ENCODE data around the gene PTPRU.
"Not testable (repeated sequence)": the region's sequence is repeated elsewhere in the genome, so short reads cannot be mapped to it uniquely, and the experiment has no call there.

Gene PTPRU

DNA sequence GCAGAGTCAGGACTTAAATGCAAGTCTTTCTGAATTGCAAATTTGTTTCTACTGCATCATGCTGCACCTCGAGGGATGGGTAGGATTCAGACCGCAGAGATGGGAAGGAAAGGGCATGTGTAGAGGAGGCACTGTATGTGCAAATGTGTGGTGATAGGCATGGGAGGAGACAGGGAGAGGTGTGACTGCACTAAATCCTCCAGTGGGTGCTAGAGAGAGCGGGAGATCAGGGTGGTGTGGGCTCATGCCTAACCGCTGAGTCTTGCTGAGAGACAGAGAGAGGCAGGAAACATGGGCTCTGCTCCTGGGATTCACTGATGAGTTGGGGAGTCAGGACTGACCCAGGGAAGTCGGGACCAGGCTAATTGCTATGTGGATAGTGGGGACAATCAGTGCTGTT lies 61.1 kb downstream of the PTPRU start:
- no peak for DNase-seq

DNA sequence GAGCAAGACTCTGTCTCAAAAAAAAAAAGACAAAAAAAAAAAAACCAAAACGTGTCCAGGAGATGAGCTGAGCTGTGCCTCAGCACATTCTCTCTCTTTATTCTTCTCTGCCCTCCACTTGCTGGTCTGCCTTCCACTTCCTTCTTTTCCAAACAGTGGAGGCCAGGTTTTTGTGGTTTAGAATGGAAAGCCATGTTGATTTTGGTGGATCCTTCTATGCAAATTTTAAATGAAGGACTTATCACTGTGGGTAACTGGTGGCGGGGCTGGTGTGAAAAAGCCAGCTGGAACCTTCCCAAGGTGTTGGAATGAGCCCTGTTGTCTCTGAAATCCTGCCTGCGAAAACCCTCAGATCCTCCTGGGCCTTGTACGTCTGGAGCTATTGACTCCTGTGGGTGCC lies 61.9 kb downstream of the PTPRU start:
- no peak for DNase-seq

- no peak for DNase-seq
These were observed 63.1 kb downstream of the PTPRU start for GRCh38 chr1:29299446-29299845.

- DNase-seq = not testable (repeated sequence)
These were observed 65.4 kb downstream of the PTPRU start for GRCh38 chr1:29301732-29302131.

DNA sequence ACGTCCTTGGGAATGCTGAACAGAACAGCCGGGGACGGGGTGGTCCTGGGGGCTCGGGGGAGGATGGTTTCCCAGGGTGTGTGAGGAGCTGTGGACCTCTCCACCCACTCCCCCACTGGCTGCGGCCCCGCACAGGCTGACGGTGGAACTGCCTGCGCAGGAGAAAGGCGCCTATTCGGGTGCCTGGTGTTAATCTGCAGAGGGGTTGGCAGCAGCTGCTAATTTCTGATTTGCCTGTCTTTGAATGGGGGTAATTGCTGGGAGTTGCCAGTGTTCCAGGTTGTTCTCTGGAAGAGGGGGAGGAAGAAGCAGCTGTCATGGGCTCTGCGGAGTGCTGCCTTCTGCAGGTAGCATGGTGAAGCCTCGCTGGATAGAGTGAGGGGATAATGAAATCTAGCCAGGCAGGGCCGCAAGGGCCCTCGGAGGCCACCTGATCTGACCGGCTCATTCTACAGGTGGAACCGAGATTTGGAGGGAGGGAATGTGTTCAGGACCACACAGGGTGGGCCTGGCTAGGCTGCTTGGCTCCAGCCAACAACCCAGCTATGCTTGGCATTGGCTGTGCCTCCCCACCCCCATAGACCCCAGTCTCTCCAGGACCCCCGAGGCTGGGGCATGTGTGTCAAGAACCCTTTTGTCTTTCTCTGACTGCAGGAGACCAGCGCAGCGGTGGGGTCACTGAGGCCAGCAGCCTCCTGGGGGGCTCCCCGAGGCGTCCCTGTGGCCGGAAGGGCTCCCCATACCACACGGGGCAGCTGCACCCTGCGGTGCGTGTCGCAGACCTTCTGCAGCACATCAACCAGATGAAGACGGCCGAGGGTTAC lies 67.1 kb downstream of the PTPRU start:
- DNase-seq = no peak

GRCh38 chr1:29304025-29304684 lies 67.8 kb downstream of the PTPRU start:
- no peak for DNase-seq

DNA sequence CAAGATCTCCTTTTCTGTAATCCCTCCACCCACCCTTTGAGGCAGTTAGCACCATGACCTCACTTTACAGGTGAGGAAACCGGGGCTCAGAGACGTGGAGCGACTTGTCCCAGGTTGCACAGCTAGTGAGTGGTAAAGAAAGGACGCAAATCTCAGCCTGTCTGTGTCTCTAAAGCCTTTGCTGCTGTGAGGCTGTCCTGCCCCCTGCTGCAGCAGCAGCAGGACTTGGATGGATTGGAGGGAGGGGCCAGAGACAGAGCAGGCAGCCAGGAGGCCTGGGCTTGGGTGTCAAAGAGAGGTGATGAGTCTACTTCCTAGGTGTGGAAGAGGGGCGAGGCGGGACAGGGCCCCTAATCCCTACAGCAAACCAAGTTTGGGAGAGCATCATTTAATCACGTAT lies 69.6 kb downstream of the PTPRU start:
- no peak for DNase-seq

GRCh38 chr1:29306471-29307140 lies 70.3 kb downstream of the PTPRU start:
- no peak for DNase-seq

DNA sequence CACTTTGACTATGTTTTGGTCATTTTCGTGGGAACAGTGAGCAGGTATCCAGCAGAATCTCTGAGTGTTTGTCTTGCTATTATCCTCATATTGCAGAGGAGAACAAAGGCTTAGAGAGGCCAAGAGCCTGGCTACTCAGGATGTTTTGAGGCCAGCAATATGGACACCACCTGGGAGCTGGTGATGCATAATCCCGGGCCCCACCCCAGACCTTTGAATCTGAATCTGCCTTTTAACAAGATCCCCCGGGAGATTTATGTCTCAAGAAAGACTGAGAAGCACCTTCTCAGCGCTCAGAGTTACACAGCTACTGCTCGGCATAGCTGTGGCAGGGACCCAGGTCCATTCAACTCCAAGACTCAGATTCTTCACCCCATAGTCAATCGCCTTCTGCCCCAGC lies 72.8 kb downstream of the PTPRU start:
- no peak for DNase-seq

DNA sequence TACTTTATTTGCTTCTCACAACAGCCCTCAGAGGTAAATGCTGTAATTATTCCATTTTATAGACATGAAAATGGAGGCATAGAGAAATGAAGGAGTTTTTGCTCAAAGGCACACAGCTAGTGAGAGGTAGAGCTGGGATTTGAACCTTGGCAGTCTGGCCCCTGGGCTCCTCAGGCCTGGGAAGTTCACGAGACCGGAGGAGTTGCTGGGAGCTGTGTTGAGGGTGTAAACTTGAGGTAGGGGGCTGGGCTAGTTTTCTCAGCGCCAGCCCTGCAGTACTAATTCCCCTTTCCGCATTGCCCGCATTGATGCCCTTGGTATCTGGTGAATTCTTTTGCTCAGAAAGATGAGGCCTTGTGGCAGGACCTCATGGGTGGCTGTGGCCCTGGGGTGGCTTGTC lies 73.3 kb downstream of the PTPRU start:
- no peak for DNase-seq

GRCh38 chr1:29310616-29311180 lies 74.4 kb downstream of the PTPRU start:
- DNase-seq = no peak

- DNase-seq = no peak
These were observed 75.2 kb downstream of the PTPRU start for GRCh38 chr1:29311352-29312030.

DNA sequence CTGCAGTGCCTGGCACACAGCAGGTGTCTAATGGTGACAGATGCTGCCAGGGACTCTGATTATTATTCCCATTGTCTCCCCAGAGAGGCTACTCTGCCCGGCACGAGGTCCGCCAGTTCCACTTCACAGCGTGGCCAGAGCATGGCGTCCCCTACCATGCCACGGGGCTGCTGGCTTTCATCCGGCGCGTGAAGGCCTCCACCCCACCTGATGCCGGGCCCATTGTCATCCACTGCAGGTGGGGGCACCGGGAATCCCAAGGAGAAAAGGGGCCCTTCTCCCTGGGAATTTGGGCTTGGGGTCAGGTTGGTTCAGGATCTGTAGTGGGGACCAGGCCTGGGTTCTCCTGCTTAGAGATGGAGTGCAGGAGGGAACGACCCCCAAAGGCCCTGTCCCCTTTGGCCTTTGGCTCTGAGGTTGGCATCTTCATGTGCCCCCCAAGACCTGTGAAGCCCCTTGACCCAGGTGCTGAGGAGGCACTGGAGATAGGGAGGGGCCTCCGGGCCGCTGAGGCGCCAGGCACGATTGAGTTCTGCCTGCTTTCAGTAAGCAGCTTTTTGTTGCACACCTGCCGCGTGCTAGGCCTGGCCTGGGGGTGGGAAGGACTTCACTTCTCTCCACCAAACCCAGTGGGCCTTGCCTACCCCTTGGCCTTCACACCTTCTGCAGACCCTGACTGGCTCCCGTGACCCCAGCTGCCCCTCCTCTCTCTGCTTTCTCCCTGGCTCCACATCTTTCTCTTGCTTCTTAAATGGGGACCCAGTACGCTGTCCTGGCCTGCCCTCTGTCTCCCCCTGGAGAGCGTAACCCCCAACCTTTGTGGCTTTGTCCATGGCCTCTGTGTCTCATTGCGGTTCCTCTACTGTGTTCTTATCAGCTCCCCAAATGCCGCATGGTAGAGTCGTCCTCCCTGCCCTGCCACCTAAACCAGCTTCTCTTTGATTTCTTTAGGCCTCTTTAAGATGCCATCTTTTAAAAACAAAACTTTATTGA lies 76.4 kb downstream of the PTPRU start:
- DNase-seq = no peak

- DNase-seq = not testable (repeated sequence)
These were observed 78.4 kb downstream of the PTPRU start for GRCh38 chr1:29314685-29315084.

DNA sequence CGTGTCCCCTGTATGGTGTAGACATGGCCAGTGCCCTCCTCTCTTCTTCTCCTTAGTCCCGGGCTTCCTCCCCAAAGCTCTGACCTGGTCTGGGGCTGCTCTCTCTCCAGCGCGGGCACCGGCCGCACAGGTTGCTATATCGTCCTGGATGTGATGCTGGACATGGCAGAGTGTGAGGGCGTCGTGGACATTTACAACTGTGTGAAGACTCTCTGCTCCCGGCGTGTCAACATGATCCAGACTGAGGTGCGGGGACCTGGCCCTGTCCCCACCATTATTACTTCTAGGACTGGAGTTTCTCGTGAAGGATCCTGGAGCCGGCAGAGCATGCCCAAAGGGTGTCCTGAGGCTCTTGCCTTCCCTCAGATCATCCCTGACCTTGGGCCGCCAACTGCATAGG lies 78.9 kb downstream of the PTPRU start:
- DNase-seq = no peak

GRCh38 chr1:29315876-29316275 lies 79.6 kb downstream of the PTPRU start:
- no peak for DNase-seq

DNA sequence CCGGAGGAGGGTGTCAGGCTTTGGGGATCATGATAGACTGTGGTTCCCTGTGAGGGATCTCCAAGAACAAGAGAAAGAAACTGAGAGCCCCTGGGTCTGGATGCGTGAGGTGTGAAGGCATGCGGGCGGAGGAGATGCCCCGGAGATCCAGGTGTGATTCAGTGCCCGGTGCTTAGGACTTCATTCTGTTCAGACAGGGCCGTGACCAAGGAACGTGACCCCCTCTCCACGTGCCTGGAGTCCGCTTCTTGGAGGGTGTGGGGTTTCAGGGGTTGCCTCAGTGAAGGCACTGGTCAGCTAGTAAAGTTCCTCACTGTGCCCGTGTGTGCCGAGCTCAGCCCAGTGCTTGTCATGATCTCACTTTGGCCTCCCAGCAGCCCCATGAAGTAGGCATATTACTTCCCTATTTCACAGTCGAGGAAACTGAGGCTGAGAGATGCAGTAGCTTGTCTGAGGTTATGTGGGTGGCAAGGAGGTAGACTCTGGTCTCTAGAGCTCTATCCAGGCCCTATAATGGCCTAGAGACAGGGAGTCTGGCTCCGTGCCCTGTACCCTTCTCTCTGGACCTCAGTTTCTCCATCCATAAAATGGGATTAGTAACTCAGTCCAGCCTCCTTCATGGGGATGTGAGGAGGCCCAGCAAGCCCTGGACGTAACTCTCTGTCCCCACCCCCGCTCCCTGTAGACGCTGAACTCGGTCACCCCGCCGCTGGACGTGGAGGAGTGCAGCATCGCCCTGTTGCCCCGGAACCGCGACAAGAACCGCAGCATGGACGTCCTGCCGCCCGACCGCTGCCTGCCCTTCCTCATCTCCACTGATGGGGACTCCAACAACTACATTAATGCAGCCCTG lies 81.0 kb downstream of the PTPRU start:
- no peak for DNase-seq

- DNase-seq = no peak
These were observed 81.7 kb downstream of the PTPRU start for GRCh38 chr1:29317916-29318530.

GRCh38 chr1:29318724-29319123 lies 82.4 kb downstream of the PTPRU start:
- no peak for DNase-seq

Data from NCI-H446 (cell line).